Transverse colon (tissue), 4 donors: ENCODE data around the gene MTFR2. TPM values are rescaled to one million over a fixed set of nuclear protein-coding genes. Genes with fewer than 3 reads are reported as not detected.

Source experiments
- DNase-seq: peaks from one replicate; pipeline ENCODE4 v3.0.0-alpha.2; 2019
- H3K27ac ChIP-seq, 4 donors: fragments of 200-600 bp; sonication (generic); 2 replicates each; pipeline ENCODE4 v1.5.1; 2016 to 2018; ENCODE audit warnings: inconsistent platforms in 4 of 4
- H3K27me3 ChIP-seq: fragments of 200-600 bp; sonication (generic); 2 replicates; pipeline ENCODE4 v1.5.1; 2017; ENCODE audit warnings: inconsistent platforms
- H3K36me3 ChIP-seq, 4 donors: fragments of 200-600 bp; sonication (generic); 2 replicates each; pipeline ENCODE4 v1.5.1; 2017 to 2019; ENCODE audit warnings: inconsistent platforms in 4 of 4
- H3K4me1 ChIP-seq, 4 donors: fragments of 200-600 bp; sonication (generic); 2 replicates each; pipeline ENCODE4 v1.5.1; 2017 to 2020; ENCODE audit warnings: inconsistent platforms in 4 of 4
- H3K4me3 ChIP-seq, 4 donors: fragments of 200-600 bp; sonication (generic); 1 replicate in 1 of 4; 2 replicates in 3 of 4; pipeline versions ENCODE4 v1.5.1 to v1.6.1; 2017 to 2019; ENCODE audit warnings: inconsistent platforms in 4 of 4
- H3K9me3 ChIP-seq, 2 donors: fragments of 200-600 bp; sonication (generic); 2 replicates each; pipeline ENCODE4 v1.5.1; 2017 to 2019; ENCODE audit warnings: inconsistent platforms in 2 of 2
- EP300 ChIP-seq: sonication (generic); formaldehyde crosslinking; IDR thresholded peaks from one replicate; pipeline ENCODE4 v1.6.1; 2017; ENCODE audit warnings: antibody characterized with exemption, low read depth
- POLR2A ChIP-seq: fragments of 450-650 bp; IDR thresholded peaks from one replicate; pipeline ENCODE4 v1.6.1; 2016; ENCODE audit warnings: antibody characterized with exemption, mild to moderate bottlenecking, moderate library complexity
- POLR2AphosphoS5 ChIP-seq, 3 donors: sonication (generic); formaldehyde crosslinking; IDR thresholded peaks; one replicate each; pipeline ENCODE4 v1.6.1; 2016; ENCODE audit warnings: antibody characterized with exemption in 3 of 3
- WGBS, 2 donors: methylation state at CpG; one replicate each; pipeline ENCODE4 v1.1.5; 2018; ENCODE audit warnings: low coverage in 1 of 2; 5-methylcytosine and 5-hydroxymethylcytosine counted together
- in situ Hi-C, 4 donors: fragments of 200-750 bp; cut with MboI; loops; one replicate each; pipeline versions ENCODE4 v1.15.0 to v1.15.1; 2017; ENCODE audit warnings: low sequenced_read_pairs in 3 of 4, low pct_ligation_motif_present in 1 of 4, low pct_unique_long_range_greater_than_20kb in 1 of 4
- intact Hi-C: fragments of 100-400 bp; cut with DNase I; formaldehyde crosslinking; loops from one replicate; pipeline ENCODE4 v1.15.1; 2023; ENCODE audit warnings: low total_unique reads
- total RNA-seq, 4 donors: library from RNA; depleted of rRNA; stranded (reverse); fragments of >200 nt; gene quantifications; one replicate each; pipeline ENCODE4 v1.1.0, GENCODE V29; 2016
- TF ChIP-seq, protein P1 (sequence below), 5 experiments: fragments of 200-600 bp in 3 of 5; fragments of 450-650 bp in 2 of 5; sonication (generic) in 3 of 5; IDR thresholded peaks; 1 replicate in 2 of 5; 2 replicates in 3 of 5; pipeline ENCODE4 v1.5.1; 2016 to 2017; ENCODE audit warnings: antibody characterized with exemption in 5 of 5, inconsistent platforms in 3 of 5, mild to moderate bottlenecking in 2 of 5, moderate library complexity in 1 of 5

Gene MTFR2
- total RNA-seq, 4 donors from 2014 or later = 0.68 to 5.8 (median 1.4) TPM; not detected in 1

DNA sequence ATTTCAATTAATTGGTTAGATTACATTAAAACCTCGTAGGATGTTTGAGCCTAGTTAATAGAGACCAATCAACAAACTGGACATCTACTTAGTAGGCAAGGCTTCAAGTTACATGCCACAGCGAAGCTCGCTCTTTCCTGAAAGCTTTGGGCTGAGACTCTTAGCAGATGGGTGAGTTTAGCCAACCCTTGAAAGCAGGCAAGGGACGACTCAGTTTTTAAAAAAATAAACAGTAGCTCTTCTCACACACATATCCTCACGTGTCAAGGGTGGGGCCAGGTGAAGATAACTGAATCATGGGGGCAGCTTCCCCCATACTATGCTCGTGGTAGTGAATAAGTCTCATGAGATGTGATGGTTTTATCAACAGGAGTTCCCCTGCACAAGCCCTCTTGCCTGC, 775 bp downstream of the MTFR2 start:
- Histone ChIP-seq H3K36me3 (no peaks in the 10 kb centered on the region), H3K27me3 (no peaks in the 10 kb centered on the region), H3K4me1 (peaks cover 11 to 22% (median 14%) of the 10 kb centered on the region in 4 donors), H3K27ac (peak overlapping the region in 1 of 4 donors; percentile 66), H3K4me3 (peak overlapping the region in 3 of 4 donors; percentile 56 to 65 (median 65)), H3K9me3 (no peaks in the 10 kb centered on the region)
- in situ Hi-C loops (no loop called here), intact Hi-C loops (no loop called here)
- WGBS, 2 donors = 11 to 31% methylated on average over 3 to 6 of the region's 6 CpGs
- TF ChIP-seq EP300 (no peak), POLR2AphosphoS5 (IDR thresholded peaks at IDR 0.05) (no peak), POLR2A (no peak)
- TF ChIP-seq, protein P1, sequence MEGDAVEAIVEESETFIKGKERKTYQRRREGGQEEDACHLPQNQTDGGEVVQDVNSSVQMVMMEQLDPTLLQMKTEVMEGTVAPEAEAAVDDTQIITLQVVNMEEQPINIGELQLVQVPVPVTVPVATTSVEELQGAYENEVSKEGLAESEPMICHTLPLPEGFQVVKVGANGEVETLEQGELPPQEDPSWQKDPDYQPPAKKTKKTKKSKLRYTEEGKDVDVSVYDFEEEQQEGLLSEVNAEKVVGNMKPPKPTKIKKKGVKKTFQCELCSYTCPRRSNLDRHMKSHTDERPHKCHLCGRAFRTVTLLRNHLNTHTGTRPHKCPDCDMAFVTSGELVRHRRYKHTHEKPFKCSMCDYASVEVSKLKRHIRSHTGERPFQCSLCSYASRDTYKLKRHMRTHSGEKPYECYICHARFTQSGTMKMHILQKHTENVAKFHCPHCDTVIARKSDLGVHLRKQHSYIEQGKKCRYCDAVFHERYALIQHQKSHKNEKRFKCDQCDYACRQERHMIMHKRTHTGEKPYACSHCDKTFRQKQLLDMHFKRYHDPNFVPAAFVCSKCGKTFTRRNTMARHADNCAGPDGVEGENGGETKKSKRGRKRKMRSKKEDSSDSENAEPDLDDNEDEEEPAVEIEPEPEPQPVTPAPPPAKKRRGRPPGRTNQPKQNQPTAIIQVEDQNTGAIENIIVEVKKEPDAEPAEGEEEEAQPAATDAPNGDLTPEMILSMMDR (IDR thresholded peaks at IDR 0.05) = no peak
- DNase-seq = no peak

GRCh38 chr6:136244061-136244616, 6.0 kb downstream of the MTFR2 start:
- Histone ChIP-seq H3K36me3 (no peaks in the 10 kb centered on the region), H3K4me3 (no peak overlapping the region), H3K9me3 (no peaks in the 10 kb centered on the region), H3K27me3 (no peaks in the 10 kb centered on the region), H3K27ac (no peak overlapping the region), H3K4me1 (peaks cover under 1 to 2% (median under 1%) of the 10 kb centered on the region in 4 donors)
- TF ChIP-seq POLR2A = no peak
- no peak for TF ChIP-seq POLR2AphosphoS5 (IDR thresholded peaks at IDR 0.05)
- TF ChIP-seq, protein P1 (IDR thresholded peaks at IDR 0.05) = no peak
- no peak for TF ChIP-seq EP300
- 92 to 97% methylated on average over 5 of the region's 5 CpGs for WGBS, 2 donors
- DNase-seq = no peak
- in situ Hi-C loops = no loop called here
- intact Hi-C loops = no loop called here

DNA sequence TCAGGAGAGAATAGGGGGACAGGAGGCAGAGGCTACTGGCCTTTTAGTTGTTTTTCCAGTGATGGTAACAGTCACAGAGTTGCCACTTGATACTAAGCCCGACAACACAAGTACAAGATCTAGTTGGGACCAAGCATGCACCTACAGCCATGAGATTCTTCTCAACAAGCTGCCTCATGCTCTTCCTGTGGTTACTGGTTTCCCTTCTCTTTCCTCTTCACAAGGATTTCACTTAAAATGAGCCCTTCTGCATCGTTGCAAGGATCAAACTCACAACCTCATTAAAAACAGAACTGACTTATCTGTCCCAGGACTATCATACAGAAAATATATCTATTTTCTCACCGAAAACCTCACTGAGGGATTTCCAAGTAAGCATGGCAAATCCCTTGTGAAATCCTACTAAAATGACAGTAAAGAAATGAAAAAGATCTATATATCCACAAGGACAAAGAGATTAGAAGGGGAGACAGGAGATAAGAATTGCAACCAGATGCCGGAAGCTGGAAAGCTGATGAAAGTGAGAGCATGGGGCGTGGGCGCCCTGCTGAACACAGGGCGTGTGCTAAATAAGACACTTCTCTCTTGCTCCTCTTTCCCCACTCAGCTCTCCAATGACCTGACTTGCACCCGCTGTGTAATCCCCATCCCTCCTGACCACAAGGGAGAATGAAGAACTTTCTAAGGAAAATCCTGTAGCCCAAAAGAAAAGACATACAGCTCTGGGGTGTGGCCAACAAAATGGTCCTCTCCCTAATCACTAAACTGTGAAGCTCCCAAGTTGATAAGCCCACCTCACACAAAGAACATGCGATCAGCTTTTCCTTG, 13.4 kb downstream of the MTFR2 start:
- intact Hi-C loops (no loop called here), in situ Hi-C loops (no loop called here)
- WGBS, 2 donors = 76 to 80% methylated on average over 8 to 9 of the region's 9 CpGs
- no peak overlapping the region for H3K27ac ChIP-seq
- H3K4me1 ChIP-seq = no peaks in the 10 kb centered on the region
- no peaks in the 10 kb centered on the region for H3K27me3 ChIP-seq
- DNase-seq = no peak
- no peaks in the 10 kb centered on the region for H3K9me3 ChIP-seq
- H3K4me3 ChIP-seq = no peak overlapping the region
- TF ChIP-seq POLR2A (no peak), POLR2AphosphoS5 (IDR thresholded peaks at IDR 0.05) (no peak), EP300 (no peak)
- TF ChIP-seq, protein P1 (IDR thresholded peaks at IDR 0.05) = no peak
- no peaks in the 10 kb centered on the region for H3K36me3 ChIP-seq

DNA sequence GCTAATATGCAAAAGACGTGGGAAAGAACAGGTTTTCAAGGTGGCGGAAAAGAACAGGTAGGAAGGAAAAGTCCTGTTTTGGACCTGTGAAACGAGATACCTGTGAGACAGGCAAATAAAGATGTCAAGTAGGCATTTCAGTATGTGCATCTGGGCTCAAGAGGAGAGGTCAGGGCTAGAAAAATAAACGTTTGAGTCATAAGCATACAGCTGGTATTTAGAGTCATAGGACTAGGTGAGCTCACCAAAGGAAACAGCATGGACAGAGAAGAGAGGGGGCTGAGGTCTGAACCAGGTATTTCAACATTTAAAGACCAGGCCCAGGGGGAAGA, 14.9 kb downstream of the MTFR2 start:
- H3K27ac ChIP-seq = no peak overlapping the region
- H3K4me3 ChIP-seq = no peak overlapping the region
- no peaks in the 10 kb centered on the region for H3K27me3 ChIP-seq
- H3K4me1 ChIP-seq = no peaks in the 10 kb centered on the region
- in situ Hi-C loops = no loop called here
- H3K36me3 ChIP-seq = no peaks in the 10 kb centered on the region
- 64 to 83% methylated on average over 4 of the region's 4 CpGs for WGBS, 2 donors
- TF ChIP-seq, protein P1 (IDR thresholded peaks at IDR 0.05) = no peak
- TF ChIP-seq EP300 (no peak), POLR2AphosphoS5 (IDR thresholded peaks at IDR 0.05) (no peak), POLR2A (no peak)
- DNase-seq = no peak
- H3K9me3 ChIP-seq = no peaks in the 10 kb centered on the region
- intact Hi-C loops = no loop called here
